ENCODE data around the gene OR7G1. TPM values are rescaled to one million over a fixed set of nuclear protein-coding genes. Genes with fewer than 3 reads are reported as not detected.

OR7G1 gene
- total RNA-seq, result not detected in 2 replicates

GRCh38 chr19:9115307-9115813 is at the start of gene OR7G1:
TSS of gene OR7G1 (minus strand) at chr19:9115763. CDS start at chr19:9115763, 0 bp downstream.

DNA sequence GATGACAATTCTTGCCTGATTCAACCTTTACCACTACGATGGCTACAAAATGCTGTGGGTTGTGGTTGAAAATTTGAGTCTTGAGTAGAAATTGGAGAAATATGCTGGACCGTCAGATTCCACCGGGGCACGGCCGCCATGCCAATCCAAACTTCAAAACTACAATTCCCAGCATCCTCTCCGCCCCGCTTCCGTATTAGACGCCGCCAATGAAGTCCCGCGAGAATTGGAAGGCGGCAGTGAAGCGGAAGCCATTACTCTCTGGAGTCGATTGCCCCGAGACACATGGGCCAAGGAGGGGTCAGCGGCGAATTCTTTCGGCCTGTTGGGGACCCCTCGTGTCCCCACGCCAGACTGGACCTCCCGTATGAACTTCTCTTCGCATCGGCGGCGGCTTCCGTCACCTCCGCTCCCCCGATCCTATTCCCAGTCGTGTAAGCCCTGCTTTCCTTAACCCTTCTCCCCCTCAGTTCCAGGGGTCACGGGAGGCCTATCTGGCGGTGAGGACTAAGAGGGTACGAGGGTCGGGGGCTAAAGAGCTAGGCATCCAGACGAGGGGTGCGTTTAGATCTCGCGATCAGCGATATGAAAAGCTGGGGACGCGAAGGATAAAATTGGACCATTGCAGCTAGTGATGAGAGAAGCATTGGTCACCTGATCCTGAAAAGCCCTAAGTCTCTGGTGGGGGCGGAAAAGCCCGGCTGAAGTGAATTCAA is 24.8 kb upstream of the OR7G1 start, which contains the start of gene ZNF317:
Gene ZNF317 (plus strand): TSS at position 239 of the 716 bp plus-strand sequence. CDS start 15,620 bp downstream, outside the sequence.

DNA sequence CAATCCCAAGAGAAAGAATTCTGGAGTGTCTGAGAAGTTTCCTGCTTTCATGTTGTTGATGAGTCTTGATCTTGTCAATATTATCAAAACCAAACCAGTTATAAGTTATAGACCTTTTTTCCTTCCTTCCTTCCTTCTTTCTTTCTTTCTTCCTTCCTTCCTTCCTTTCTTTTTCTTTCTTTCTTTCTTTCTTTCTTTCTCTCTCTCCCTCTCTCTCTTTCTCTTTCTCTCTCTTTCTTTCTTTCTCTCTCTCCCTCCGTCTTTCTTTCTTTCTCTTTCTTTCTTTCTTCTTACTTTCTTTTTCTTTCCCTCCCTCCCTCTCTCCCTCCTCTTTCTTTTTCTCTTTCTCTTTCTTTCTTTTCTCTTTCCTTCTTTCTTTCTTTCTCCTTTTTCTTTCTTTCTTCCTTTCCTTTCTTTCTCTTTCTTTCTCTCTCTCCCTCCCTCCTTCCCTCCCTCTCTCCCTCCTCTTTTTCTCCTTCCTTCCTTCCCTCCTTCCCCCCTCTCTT is 11.4 kb upstream of the OR7G1 start, which contains the start of gene OR7G3:
Gene OR7G3 (minus strand): TSS at position 51 of the 506 bp plus-strand sequence. CDS start 0 bp downstream, at position 51.

DNA sequence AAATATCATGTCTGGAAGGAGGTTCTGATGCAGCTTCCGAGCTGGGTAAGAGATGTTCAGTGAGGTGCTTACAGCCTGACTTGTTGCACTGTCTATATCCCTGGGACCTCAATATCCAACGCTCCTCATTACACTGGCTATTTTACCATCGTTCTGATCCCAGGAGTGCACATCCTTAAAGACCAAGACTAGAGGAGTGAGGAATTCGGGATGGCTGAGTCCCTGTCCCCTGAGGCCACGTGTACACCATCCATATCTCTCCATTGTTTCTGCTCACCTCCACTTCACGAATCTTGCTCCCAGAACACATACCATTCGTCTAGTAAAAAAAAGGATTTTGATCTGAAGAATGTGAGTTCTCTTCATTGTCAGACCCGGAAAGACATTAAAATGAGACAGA is 8.2 kb downstream of the OR7G1 start, which contains the start of gene OR7G2:
Gene OR7G2 (minus strand): TSS at position 101 of the 400 bp plus-strand sequence. CDS start 4,232 bp downstream, outside the sequence.

DNA sequence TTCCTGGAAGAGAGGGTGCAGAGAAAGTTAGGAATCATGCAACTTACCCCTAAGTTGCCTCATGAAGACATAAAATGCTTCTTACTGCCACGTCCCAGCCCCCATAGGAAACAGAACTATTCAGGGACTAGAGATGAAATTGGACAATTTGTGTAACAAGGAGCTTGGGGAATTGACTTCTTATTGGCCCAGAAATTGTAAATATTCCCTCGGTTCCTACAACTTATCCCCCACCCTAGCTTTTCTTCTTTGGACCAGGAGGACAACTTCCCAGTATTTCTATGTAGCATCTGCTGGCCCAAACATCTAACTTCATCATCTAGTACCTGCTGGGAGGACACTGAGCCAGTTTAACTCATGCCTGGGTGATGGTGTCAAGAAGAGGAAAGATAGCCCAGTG is 28.8 kb downstream of the OR7G1 start, which contains the start of gene OR1M1:
Gene OR1M1 (plus strand): TSS at position 301 of the 400 bp plus-strand sequence. CDS start 6,184 bp downstream, outside the sequence.

Other genes starting within 250 kb of the OR7G1 start
- not detected in 2 replicates for gene MUC16, start 105.4 kb downstream of the OR7G1 start, total RNA-seq
- gene OR1M1, start 28.7 kb downstream of the OR7G1 start, total RNA-seq, result not detected in 2 replicates
- gene OR7G2, start 8.3 kb downstream of the OR7G1 start, total RNA-seq, result not detected in 2 replicates
- not detected in 2 replicates for gene OR7G3, start 11.2 kb upstream of the OR7G1 start, total RNA-seq
- 13.4 and 21.4 TPM in 2 replicates for gene ZNF317, start 24.6 kb upstream of the OR7G1 start, total RNA-seq
- gene OR7D2, start 63.2 kb upstream of the OR7G1 start, total RNA-seq, result not detected in 2 replicates
- not detected in 2 replicates for gene OR7D4, start 103.8 kb upstream of the OR7G1 start, total RNA-seq
- gene OR7E24, start 135.2 kb upstream of the OR7G1 start, total RNA-seq, result not detected in 2 replicates
- 9.8 and 12.2 TPM in 2 replicates for gene ZNF699, start 194.1 kb upstream of the OR7G1 start, total RNA-seq
- 13.9 and 15.9 TPM in 2 replicates for gene ZNF559, start 208.4 kb upstream of the OR7G1 start, total RNA-seq
- gene ZNF177, start 247.2 kb upstream of the OR7G1 start, total RNA-seq, result 1.9 and 3.4 TPM in 2 replicates